H1 (cell line): ENCODE measurements around the gene CPXM1. TPM values are rescaled to one million over a fixed set of nuclear protein-coding genes. Genes with fewer than 3 reads are reported as not detected.

Source experiments
- CTCF ChIA-PET: fragments of 300-600 bp; sonication (Branson Sonifier 250); formaldehyde crosslinking; loops from one replicate; lab custom pipeline; 2021; ENCODE audit not compliant: partially characterized antibody; lab: Charles Lee
- POLR2A ChIA-PET: fragments of 300-600 bp; sonication (Branson Sonifier 250); formaldehyde crosslinking; loops from one replicate; lab custom pipeline; 2021; ENCODE audit warnings: inconsistent platforms; ENCODE audit not compliant: partially characterized antibody; lab: Charles Lee
- DNase-seq, 2 experiments: peaks; one replicate each; pipeline versions ENCODE4 v3.0.0 to v3.0.0-alpha.2; 2010 to 2022; ENCODE audit warnings: low spot score in 2 of 2, low read depth in 1 of 2, mixed read lengths in 1 of 2
- FAIRE-seq: peaks from 2 replicates; lab custom pipeline; 2011; peaks lifted over from hg19 to GRCh38; lab: Jason Lieb, UNC
- H2AFZ ChIP-seq: 2 replicates; pipeline ENCODE4 v1.8.1; 2012; ENCODE audit warnings: low read length, inconsistent platforms
- H2AK5ac ChIP-seq: 2 replicates; pipeline ENCODE4 v1.6.1; 2013; ENCODE audit warnings: low read depth, low read length
- H2BK120ac ChIP-seq: replicated peaks from 2 replicates; pipeline ENCODE3; 2013; ENCODE audit warnings: low read depth, low read length, inconsistent platforms
- H2BK12ac ChIP-seq: 2 replicates; pipeline ENCODE4 v1.6.1; 2013; ENCODE audit warnings: low read depth, low read length
- H2BK15ac ChIP-seq: 2 replicates; pipeline ENCODE4 v1.6.1; 2013; ENCODE audit warnings: low read length
- H2BK20ac ChIP-seq: 2 replicates; pipeline ENCODE4 v1.6.1; 2013; ENCODE audit warnings: low read length
- H2BK5ac ChIP-seq: 2 replicates; pipeline ENCODE4 v1.6.1; 2013; ENCODE audit warnings: low read depth, low read length
- H3K14ac ChIP-seq: 2 replicates; pipeline ENCODE4 v1.6.1; 2013; ENCODE audit warnings: inconsistent platforms; ENCODE audit not compliant: insufficient read length
- H3K18ac ChIP-seq: 2 replicates; pipeline ENCODE4 v1.6.1; 2013; ENCODE audit warnings: low read length; ENCODE audit errors: extremely low read depth
- H3K23ac ChIP-seq: 2 replicates; pipeline ENCODE4 v1.6.1; 2013; ENCODE audit warnings: inconsistent platforms; ENCODE audit not compliant: insufficient read length
- H3K23me2 ChIP-seq: 2 replicates; pipeline ENCODE4 v1.6.1; 2013; ENCODE audit warnings: low read depth, low read length
- H3K27ac ChIP-seq: 2 replicates; pipeline ENCODE4 v1.6.1; 2011; ENCODE audit warnings: low read depth, low read length, inconsistent platforms
- H3K27me3 ChIP-seq, 4 experiments: replicated peaks in 1 of 4; 1 replicate in 1 of 4; 2 replicates in 3 of 4; pipeline versions ENCODE4 v1.6.1 to v1.8.1; 2011 to 2013; ENCODE audit warnings: low read length in 3 of 4, mild to moderate bottlenecking in 3 of 4, inconsistent platforms in 2 of 4, mixed read lengths in 2 of 4, moderate library complexity in 1 of 4; ENCODE audit not compliant: control insufficient read depth in 3 of 4, insufficient read depth in 3 of 4; ENCODE audit errors: extremely low read depth in 1 of 4
- H3K36me3 ChIP-seq, 4 experiments: 2 replicates each; pipeline versions ENCODE4 v1.6.1 to v1.8.1; 2011 to 2013; ENCODE audit warnings: mild to moderate bottlenecking in 4 of 4, low read length in 3 of 4, moderate library complexity in 2 of 4, control low read depth in 1 of 4, inconsistent platforms in 1 of 4; ENCODE audit not compliant: insufficient read depth in 4 of 4, control insufficient read depth in 2 of 4
- H3K4ac ChIP-seq: replicated peaks from 2 replicates; pipeline ENCODE3; 2013; ENCODE audit warnings: low read length, low read depth, mixed read lengths, inconsistent platforms; ENCODE audit not compliant: insufficient read length
- H3K4me1 ChIP-seq, 4 experiments: replicated peaks in 1 of 4; 1 replicate in 1 of 4; 2 replicates in 3 of 4; pipeline versions ENCODE4 v1.6.1 to v1.8.1; 2011 to 2013; ENCODE audit warnings: low read length in 3 of 4, inconsistent platforms in 2 of 4, mixed read lengths in 1 of 4; ENCODE audit not compliant: insufficient read depth in 4 of 4, control insufficient read depth in 3 of 4
- H3K4me2 ChIP-seq, 2 experiments: 2 replicates each; pipeline versions ENCODE4 v1.6.1 to v1.8.1; 2011 to 2013; ENCODE audit warnings: low read depth in 2 of 2, low read length in 2 of 2, control low read depth in 1 of 2, inconsistent platforms in 1 of 2, mild to moderate bottlenecking in 1 of 2; ENCODE audit not compliant: insufficient read depth in 1 of 2
- H3K4me3 ChIP-seq, 4 experiments: fragments of 200-600, 300-600 bp in 1 of 4; sonication (generic), shearing (Covaris generic), sonication (Bioruptor Twin) in 1 of 4; 2 replicates each; pipeline versions ENCODE4 v1.5.1 to v1.8.1; 2011 to 2016; ENCODE audit warnings: low read length in 4 of 4, low read depth in 3 of 4, control low read depth in 2 of 4, inconsistent platforms in 2 of 4, mild to moderate bottlenecking in 2 of 4, mixed read lengths in 1 of 4, moderate library complexity in 1 of 4; ENCODE audit not compliant: insufficient read depth in 2 of 4; ENCODE audit errors: extremely low read depth in 1 of 4
- H3K56ac ChIP-seq: replicated peaks from 2 replicates; pipeline ENCODE3; 2013; ENCODE audit warnings: low read depth, mild to moderate bottlenecking, mixed read lengths, low read length, inconsistent platforms; ENCODE audit not compliant: insufficient read length
- H3K79me1 ChIP-seq: 2 replicates; pipeline ENCODE4 v1.6.1; 2013; ENCODE audit warnings: low read depth, low read length, control low read depth
- H3K79me2 ChIP-seq, 2 experiments: 2 replicates each; pipeline versions ENCODE4 v1.6.1 to v1.8.1; 2012 to 2013; ENCODE audit warnings: low read length in 2 of 2, mild to moderate bottlenecking in 2 of 2, inconsistent platforms in 1 of 2; ENCODE audit not compliant: insufficient read depth in 2 of 2, control insufficient read depth in 1 of 2
- H3K9ac ChIP-seq, 4 experiments: replicated peaks in 1 of 4; 1 replicate in 1 of 4; 2 replicates in 3 of 4; pipeline versions ENCODE4 v1.6.1 to v1.8.1; 2011 to 2013; ENCODE audit warnings: low read depth in 3 of 4, low read length in 3 of 4, control low read depth in 2 of 4, mild to moderate bottlenecking in 2 of 4, moderate library complexity in 2 of 4, inconsistent platforms in 1 of 4; ENCODE audit errors: extremely low read depth in 1 of 4
- H3K9me3 ChIP-seq, 2 experiments: 2 replicates each; pipeline versions ENCODE4 v1.6.1 to v1.8.1; 2012 to 2013; ENCODE audit warnings: mild to moderate bottlenecking in 2 of 2, moderate library complexity in 2 of 2, control low read depth in 1 of 2, inconsistent platforms in 1 of 2, low read depth in 1 of 2, low read length in 1 of 2, mixed read lengths in 1 of 2; ENCODE audit not compliant: insufficient read depth in 2 of 2
- H4K20me1 ChIP-seq, 2 experiments: replicated peaks in 1 of 2; 2 replicates each; pipeline versions ENCODE3 to v1.8.1; 2011 to 2013; ENCODE audit warnings: inconsistent platforms in 2 of 2, low read length in 2 of 2, mild to moderate bottlenecking in 1 of 2; ENCODE audit not compliant: insufficient read depth in 2 of 2, control insufficient read depth in 1 of 2
- H4K5ac ChIP-seq: 2 replicates; pipeline ENCODE4 v1.6.1; 2013; ENCODE audit warnings: low read length, low read depth, mixed read lengths, inconsistent platforms; ENCODE audit not compliant: insufficient read length
- H4K8ac ChIP-seq: 2 replicates; pipeline ENCODE4 v1.8.0; 2013; ENCODE audit warnings: mild to moderate bottlenecking, moderate library complexity, low read length, inconsistent platforms; ENCODE audit not compliant: insufficient read depth; ENCODE audit errors: extremely low read depth
- H4K91ac ChIP-seq: replicated peaks from 2 replicates; pipeline ENCODE3; 2013; ENCODE audit warnings: low read length, mixed read lengths, inconsistent platforms; ENCODE audit not compliant: insufficient read length
- EP300 ChIP-seq, 2 experiments: IDR thresholded peaks; 1 replicate in 1 of 2; 2 replicates in 1 of 2; pipeline ENCODE4 v1.6.1; 2011 to 2012; ENCODE audit warnings: low read depth in 2 of 2, low read length in 2 of 2, mild to moderate bottlenecking in 2 of 2, borderline replicate concordance in 1 of 2, inconsistent platforms in 1 of 2, moderate library complexity in 1 of 2
- JUND ChIP-seq: IDR thresholded peaks from 2 replicates; pipeline ENCODE4 v1.6.1; 2011; ENCODE audit warnings: mild to moderate bottlenecking, improper control_type of control experiment, low read length
- KDM4A ChIP-seq: IDR thresholded peaks from one replicate; pipeline ENCODE4 v1.7.1; 2012; ENCODE audit warnings: low read depth, mild to moderate bottlenecking, moderate library complexity, low read length, inconsistent platforms; ENCODE audit not compliant: severe bottlenecking
- KDM5A ChIP-seq: fragments of 200-600 bp; IDR thresholded peaks from 2 replicates; pipeline ENCODE4 v1.7.1; 2012; ENCODE audit warnings: mild to moderate bottlenecking, low read length, inconsistent platforms, mixed read lengths
- MAFK ChIP-seq: IDR thresholded peaks from 2 replicates; pipeline ENCODE4 v1.6.1; 2012; ENCODE audit warnings: low read depth, mild to moderate bottlenecking, improper control_type of control experiment, low read length
- RNF2 ChIP-seq: fragments of 200-900, 300-1000 bp; sonication (generic); IDR thresholded peaks from 2 replicates; pipeline ENCODE4 v1.7.1; 2016; ENCODE audit warnings: borderline replicate concordance, low read depth, mild to moderate bottlenecking, antibody characterized with exemption, low read length; ENCODE audit not compliant: poor library complexity, severe bottlenecking; ENCODE audit errors: missing control alignments
- SAP30 ChIP-seq: fragments of 300-600 bp; sonication (generic); IDR thresholded peaks from 2 replicates; pipeline ENCODE4 v1.7.1; 2012; ENCODE audit warnings: low read length, moderate library complexity, mild to moderate bottlenecking, inconsistent platforms; ENCODE audit not compliant: insufficient read depth, insufficient replicate concordance
- WGBS, 2 experiments: shearing (Covaris generic) in 1 of 2; methylation state at CpG; one replicate each; pipeline versions ENCODE4 v1.1.6 to v1.1.7; 2013 to 2015; ENCODE audit warnings: low lambda C conversion rate in 2 of 2, mixed read lengths in 2 of 2, inconsistent platforms in 1 of 2, low coverage in 1 of 2, missing lambda C conversion rate in 1 of 2; ENCODE audit not compliant: insufficient replicate concordance in 2 of 2, insufficient coverage in 1 of 2, insufficient read length in 1 of 2; ENCODE audit errors: extremely low coverage in 1 of 2, missing lambda C conversion rate in 1 of 2; 5-methylcytosine and 5-hydroxymethylcytosine counted together
- polyA plus RNA-seq, 7 experiments: library from polyadenylated mRNA; depleted of rRNA in 3 of 7; stranded (reverse) in 5 of 7; unstranded in 2 of 7; fragments of >200 nt in 5 of 7; fragments of 200-250 nt in 2 of 7; gene quantifications; 1 replicate in 5 of 7; 2 replicates in 1 of 7; 4 replicates in 1 of 7; pipeline versions ENCODE4 v1.2.1 to v1.2.3, GENCODE V29; 2011 to 2013; ENCODE audit warnings: missing spikeins in 2 of 7, mixed read lengths in 2 of 7
- total RNA-seq: library from RNA; stranded (reverse); fragmentation: NEBNext Ultra II Directional; extraction: Animal tissue kit (Norgen Biotek cat#: 25700); gene quantifications from 2 replicates; pipeline ENCODE4 v1.2.1, GENCODE V29; 2021

Gene CPXM1
- total and polyA plus RNA-seq, 2 of the 8 experiments (the other 6 are each of a cell fraction or from before 2014, with no cell fraction given), result 31.3 to 81.9 TPM

DNA sequence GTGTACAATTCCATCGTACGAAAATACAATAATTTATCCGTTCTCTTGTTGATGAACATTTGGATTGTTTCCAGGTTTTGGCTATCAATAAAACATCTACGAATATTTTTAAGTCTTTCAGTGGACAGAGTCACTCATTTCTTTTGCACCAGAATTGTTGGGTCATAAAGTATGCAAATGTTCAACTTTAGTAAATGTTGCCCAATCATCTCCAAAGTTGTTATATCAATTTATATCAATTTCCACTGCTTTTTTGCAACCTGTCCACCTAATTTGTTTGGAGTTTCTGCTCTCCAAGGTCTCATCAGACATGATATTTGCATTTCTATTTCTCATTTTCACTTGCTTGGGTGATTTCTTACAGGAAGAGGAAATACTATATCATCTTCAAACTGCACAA, 26.2 kb upstream of the CPXM1 start:
- WGBS, 2 experiments, result 77% methylated on average over 4 of the region's 4 CpGs; no CpG with 5 or more reads in 1 of the 2 experiments
- Histone ChIP-seq H3K23me2 (no peaks in the 10 kb centered on the region), H3K56ac (no peak overlapping the region)
- no peak for TF ChIP-seq KDM4A
- no peak for TF ChIP-seq SAP30
- TF ChIP-seq KDM5A, result no peak
- no peak for TF ChIP-seq JUND
- TF ChIP-seq RNF2, result no peak
- TF ChIP-seq MAFK, result no peak
- TF ChIP-seq EP300 (IDR thresholded peaks at IDR 0.05; ENCODE audit: borderline replicate concordance in 1 of 2, low read depth in 2 of 2, low read length in 2 of 2), result no peak
- TF ChIP-seq, all 59 proteins: peak for 0
- Histone ChIP-seq H2BK5ac (no peak overlapping the region), H2AFZ (no peak overlapping the region), H4K20me1 (no peaks in the 10 kb centered on the region), H2BK12ac (no peak overlapping the region), H3K4me1 (no peaks in the 10 kb centered on the region; a peak in 1 of 7 replicates), H2AK5ac (no peak overlapping the region), H3K23ac (no peak overlapping the region), H3K4me2 (no peak overlapping the region), H3K14ac (no peak overlapping the region), H3K36me3 (no peaks in the 10 kb centered on the region), H2BK120ac (no peak overlapping the region), H3K79me1 (no peaks in the 10 kb centered on the region), H4K5ac (no peak overlapping the region), H2BK15ac (no peak overlapping the region), H3K4me3 (no peak overlapping the region), H3K79me2 (no peaks in the 10 kb centered on the region), H3K27me3 (peaks cover 5 to 7% (median 6%) of the 10 kb centered on the region in 4 experiments), H4K8ac (no peak overlapping the region), H3K4ac (no peak overlapping the region), H4K91ac (no peak overlapping the region), H3K27ac (no peak overlapping the region), H3K9ac (no peak overlapping the region), H2BK20ac (no peak overlapping the region), H3K18ac (no peak overlapping the region), H3K9me3 (no peaks in the 10 kb centered on the region; a peak in 1 of 4 replicates)
- CTCF ChIA-PET, result interaction anchor here (0.7 kb wide), 1 partner anchor 22 kb away, joined by 3 read pairs; no protein-coding TSS in a partner anchor
- DNase-seq, result no peak
- POLR2A ChIA-PET, result no interaction called here
- FAIRE-seq, result no peak
